ENCODE measurements around the gene ELF3.
"Not testable (repeated sequence)": the region's sequence is repeated elsewhere in the genome, so short reads cannot be mapped to it uniquely, and the experiment has no call there.

ELF3 gene

GRCh38 chr1:202034683-202035462 lies 24.5 kb downstream of the ELF3 start:
- no peak for DNase-seq (ENCODE audit: low read depth)

GRCh38 chr1:202036595-202037387 lies 26.4 kb downstream of the ELF3 start:
- DNase-seq (ENCODE audit: low read depth) = no peak

GRCh38 chr1:202037706-202038296 lies 27.4 kb downstream of the ELF3 start:
- DNase-seq (ENCODE audit: low read depth) = no peak

GRCh38 chr1:202038688-202039346 lies 28.4 kb downstream of the ELF3 start:
- DNase-seq (ENCODE audit: low read depth) = no peak

GRCh38 chr1:202045705-202046104 lies 35.3 kb downstream of the ELF3 start:
- no peak for DNase-seq (ENCODE audit: low read depth)

GRCh38 chr1:202046227-202046626 lies 35.8 kb downstream of the ELF3 start:
- no peak for DNase-seq (ENCODE audit: low read depth)

GRCh38 chr1:202046748-202047708 lies 36.6 kb downstream of the ELF3 start:
- DNase-seq (ENCODE audit: low read depth) = no peak

GRCh38 chr1:202047977-202048376 lies 37.6 kb downstream of the ELF3 start:
- DNase-seq (ENCODE audit: low read depth) = no peak

GRCh38 chr1:202049129-202049528 lies 38.7 kb downstream of the ELF3 start:
- no peak for DNase-seq (ENCODE audit: low read depth)

- DNase-seq (ENCODE audit: low read depth) = no peak
Observed at GRCh38 chr1:202054094-202054493, 43.7 kb downstream of the ELF3 start.

- DNase-seq (ENCODE audit: low read depth) = not testable (repeated sequence)
Observed at GRCh38 chr1:202054673-202055072, 44.3 kb downstream of the ELF3 start.

- DNase-seq (ENCODE audit: low read depth) = no peak
Observed at GRCh38 chr1:202056644-202057334, 46.4 kb downstream of the ELF3 start.

- DNase-seq (ENCODE audit: low read depth) = not testable (repeated sequence)
Observed at GRCh38 chr1:202057335-202057704, 46.9 kb downstream of the ELF3 start.

GRCh38 chr1:202058001-202058908 lies 47.9 kb downstream of the ELF3 start:
- DNase-seq (ENCODE audit: low read depth) = no peak

- no peak for DNase-seq (ENCODE audit: low read depth)
Observed at GRCh38 chr1:202061055-202061454, 50.7 kb downstream of the ELF3 start.

- DNase-seq (ENCODE audit: low read depth) = not testable (repeated sequence)
Observed at GRCh38 chr1:202061787-202062186, 51.4 kb downstream of the ELF3 start.

GRCh38 chr1:202062636-202063035 lies 52.2 kb downstream of the ELF3 start:
- not testable (repeated sequence) for DNase-seq (ENCODE audit: low read depth)

GRCh38 chr1:202063093-202063492 lies 52.7 kb downstream of the ELF3 start:
- no peak for DNase-seq (ENCODE audit: low read depth)

GRCh38 chr1:202064889-202065312 lies 54.5 kb downstream of the ELF3 start:
- not testable (repeated sequence) for DNase-seq (ENCODE audit: low read depth)
